Measurements from ENCODE around the gene IL17A.

- TF ChIP-seq POLR2A (IDR thresholded peaks at IDR 0.05) (no peak), CTCF (IDR thresholded peaks at IDR 0.05 in 8 of 11, conservative IDR thresholded peaks at IDR 0.05 in 3 of 11) (no peak)
Observed at GRCh38 chr6:52139985-52140680, 46.0 kb upstream of the IL17A start.

Measured in spleen (tissue), 7 donors.